ENCODE results near the gene STX10. TPM values are rescaled to one million over a fixed set of nuclear protein-coding genes. Genes with fewer than 3 reads are reported as not detected.

STX10 gene
- total RNA-seq, 1 experiment from 2014 or later = 43.6 TPM

DNA sequence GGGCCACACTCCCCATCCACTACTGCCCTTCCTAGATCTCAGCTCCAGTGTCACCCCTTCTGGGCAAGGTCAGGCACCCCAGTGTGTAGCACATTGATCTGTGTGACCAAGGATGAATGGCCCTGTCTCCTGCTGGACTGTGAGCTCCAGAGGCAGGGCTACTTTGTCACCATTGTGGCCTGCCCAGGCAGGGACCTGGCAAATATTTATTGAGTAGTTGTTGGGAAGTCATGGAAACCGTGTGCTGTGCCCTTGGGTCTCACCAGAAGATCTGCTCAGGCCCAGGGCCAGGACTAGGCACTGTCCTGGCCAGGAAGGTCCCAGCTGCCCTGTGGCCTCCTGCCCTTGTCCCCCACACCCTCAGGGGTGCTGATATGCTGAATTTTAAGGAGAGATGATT lies 21.6 kb downstream of the STX10 start:
- intact Hi-C loops (cut with micrococcal nuclease; ENCODE audit: unreplicated experiment) (no loop called here), in situ Hi-C loops (cut with HindIII; ENCODE audit: low pct_unique_long_range_greater_than_20kb, low sequenced_read_pairs) (no loop called here)
- Histone ChIP-seq H3K4me1 (ENCODE audit: control insufficient read depth, insufficient read depth, low read length) (no peaks in the 10 kb centered on the region), H3K27me3 (ENCODE audit: control insufficient read depth, insufficient read depth, low read length) (no peaks in the 10 kb centered on the region), H3K27ac (ENCODE audit: low read length) (no peak overlapping the region), H3K4me3 (ENCODE audit: low read depth in 2 of 2, low read length in 2 of 2) (no peak overlapping the region), H3K36me3 (ENCODE audit: control insufficient read depth, insufficient read depth, low read length) (no peaks in the 10 kb centered on the region), H3K9me3 (ENCODE audit: control insufficient read depth, insufficient read depth, low read depth, low read length) (no peaks in the 10 kb centered on the region)
- ChIA-PET POLR2A (interaction anchor here (0.6 kb wide), 2 partner anchors 18 to 169 kb away, joined by 3 to 4 read pairs; no protein-coding TSS in a partner anchor), CTCF (no interaction called here)
- no peak for TF ChIP-seq SIN3A (IDR thresholded peaks at IDR 0.05; ENCODE audit: borderline replicate concordance, insufficient read depth, low read depth, low read length)
- TF ChIP-seq TCF7L2 (IDR thresholded peaks at IDR 0.05; ENCODE audit: low read depth, low read length) = no peak
- TF ChIP-seq, protein P1, sequence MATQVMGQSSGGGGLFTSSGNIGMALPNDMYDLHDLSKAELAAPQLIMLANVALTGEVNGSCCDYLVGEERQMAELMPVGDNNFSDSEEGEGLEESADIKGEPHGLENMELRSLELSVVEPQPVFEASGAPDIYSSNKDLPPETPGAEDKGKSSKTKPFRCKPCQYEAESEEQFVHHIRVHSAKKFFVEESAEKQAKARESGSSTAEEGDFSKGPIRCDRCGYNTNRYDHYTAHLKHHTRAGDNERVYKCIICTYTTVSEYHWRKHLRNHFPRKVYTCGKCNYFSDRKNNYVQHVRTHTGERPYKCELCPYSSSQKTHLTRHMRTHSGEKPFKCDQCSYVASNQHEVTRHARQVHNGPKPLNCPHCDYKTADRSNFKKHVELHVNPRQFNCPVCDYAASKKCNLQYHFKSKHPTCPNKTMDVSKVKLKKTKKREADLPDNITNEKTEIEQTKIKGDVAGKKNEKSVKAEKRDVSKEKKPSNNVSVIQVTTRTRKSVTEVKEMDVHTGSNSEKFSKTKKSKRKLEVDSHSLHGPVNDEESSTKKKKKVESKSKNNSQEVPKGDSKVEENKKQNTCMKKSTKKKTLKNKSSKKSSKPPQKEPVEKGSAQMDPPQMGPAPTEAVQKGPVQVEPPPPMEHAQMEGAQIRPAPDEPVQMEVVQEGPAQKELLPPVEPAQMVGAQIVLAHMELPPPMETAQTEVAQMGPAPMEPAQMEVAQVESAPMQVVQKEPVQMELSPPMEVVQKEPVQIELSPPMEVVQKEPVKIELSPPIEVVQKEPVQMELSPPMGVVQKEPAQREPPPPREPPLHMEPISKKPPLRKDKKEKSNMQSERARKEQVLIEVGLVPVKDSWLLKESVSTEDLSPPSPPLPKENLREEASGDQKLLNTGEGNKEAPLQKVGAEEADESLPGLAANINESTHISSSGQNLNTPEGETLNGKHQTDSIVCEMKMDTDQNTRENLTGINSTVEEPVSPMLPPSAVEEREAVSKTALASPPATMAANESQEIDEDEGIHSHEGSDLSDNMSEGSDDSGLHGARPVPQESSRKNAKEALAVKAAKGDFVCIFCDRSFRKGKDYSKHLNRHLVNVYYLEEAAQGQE (IDR thresholded peaks at IDR 0.05; ENCODE audit: insufficient read depth in 1 of 2, low read depth in 2 of 2, low read length in 1 of 2) = no peak
- TF ChIP-seq POLR2AphosphoS5 (IDR thresholded peaks at IDR 0.05; ENCODE audit: low read depth, low read length) = no peak
- TF ChIP-seq, protein P2, sequence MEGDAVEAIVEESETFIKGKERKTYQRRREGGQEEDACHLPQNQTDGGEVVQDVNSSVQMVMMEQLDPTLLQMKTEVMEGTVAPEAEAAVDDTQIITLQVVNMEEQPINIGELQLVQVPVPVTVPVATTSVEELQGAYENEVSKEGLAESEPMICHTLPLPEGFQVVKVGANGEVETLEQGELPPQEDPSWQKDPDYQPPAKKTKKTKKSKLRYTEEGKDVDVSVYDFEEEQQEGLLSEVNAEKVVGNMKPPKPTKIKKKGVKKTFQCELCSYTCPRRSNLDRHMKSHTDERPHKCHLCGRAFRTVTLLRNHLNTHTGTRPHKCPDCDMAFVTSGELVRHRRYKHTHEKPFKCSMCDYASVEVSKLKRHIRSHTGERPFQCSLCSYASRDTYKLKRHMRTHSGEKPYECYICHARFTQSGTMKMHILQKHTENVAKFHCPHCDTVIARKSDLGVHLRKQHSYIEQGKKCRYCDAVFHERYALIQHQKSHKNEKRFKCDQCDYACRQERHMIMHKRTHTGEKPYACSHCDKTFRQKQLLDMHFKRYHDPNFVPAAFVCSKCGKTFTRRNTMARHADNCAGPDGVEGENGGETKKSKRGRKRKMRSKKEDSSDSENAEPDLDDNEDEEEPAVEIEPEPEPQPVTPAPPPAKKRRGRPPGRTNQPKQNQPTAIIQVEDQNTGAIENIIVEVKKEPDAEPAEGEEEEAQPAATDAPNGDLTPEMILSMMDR (IDR thresholded peaks at IDR 0.05) = no peak
- DNase-seq (ENCODE audit: low read depth, low spot score) = no peak
- BruUV-seq (replicated peaks) = no TSS peak
- ATAC-seq = no peak

DNA sequence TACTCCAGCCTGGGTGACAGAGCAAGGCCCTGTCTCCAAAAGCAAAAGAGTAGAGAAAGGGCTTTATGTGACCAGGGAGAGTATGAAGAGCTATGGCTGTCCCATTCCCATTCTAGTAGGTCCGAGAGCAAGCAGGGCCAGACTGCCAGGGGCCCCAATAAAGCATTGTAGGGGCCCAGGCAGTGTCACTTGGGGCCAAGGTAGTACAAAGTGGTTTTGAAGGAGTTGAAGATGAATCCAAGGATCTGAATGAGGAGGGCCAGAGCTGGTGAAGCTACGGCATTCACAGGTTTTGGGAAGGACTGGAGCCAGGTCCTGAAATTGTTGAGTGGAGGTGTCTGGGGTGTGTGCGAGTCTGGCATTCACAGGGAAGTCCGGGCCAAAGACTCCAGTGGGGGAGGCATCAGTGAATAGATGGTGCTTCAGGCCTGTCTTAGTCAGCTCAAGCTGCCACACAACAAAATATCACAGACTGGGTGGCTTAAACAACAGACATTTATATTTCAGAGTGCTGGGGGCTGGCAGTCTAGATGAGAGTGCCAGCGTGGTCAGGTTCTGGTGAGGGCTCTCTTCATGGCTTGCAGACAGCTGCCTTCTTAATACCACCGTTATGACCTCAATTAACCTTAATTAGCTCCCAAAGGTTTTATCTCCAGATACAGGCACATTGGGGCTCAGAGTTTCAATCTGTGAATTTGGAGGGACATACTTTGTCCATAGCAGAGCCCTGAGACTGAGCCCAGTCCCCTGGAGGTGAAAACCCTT lies 22.2 kb downstream of the STX10 start:
- ChIA-PET POLR2A (interaction anchor here (0.6 kb wide), 1 partner anchor 18 kb away, joined by 3 read pairs; no protein-coding TSS in a partner anchor), CTCF (no interaction called here)
- Histone ChIP-seq H3K36me3 (ENCODE audit: control insufficient read depth, insufficient read depth, low read length) (no peaks in the 10 kb centered on the region), H3K4me3 (ENCODE audit: low read depth in 2 of 2, low read length in 2 of 2) (no peak overlapping the region), H3K27ac (ENCODE audit: low read length) (no peak overlapping the region), H3K4me1 (ENCODE audit: control insufficient read depth, insufficient read depth, low read length) (no peaks in the 10 kb centered on the region), H3K9me3 (ENCODE audit: control insufficient read depth, insufficient read depth, low read depth, low read length) (no peaks in the 10 kb centered on the region), H3K27me3 (ENCODE audit: control insufficient read depth, insufficient read depth, low read length) (no peaks in the 10 kb centered on the region)
- BruUV-seq (replicated peaks) = TSS peak; percentile 29
- DNase-seq (ENCODE audit: low read depth, low spot score) = no peak
- intact Hi-C loops (cut with micrococcal nuclease; ENCODE audit: unreplicated experiment) = no loop called here
- in situ Hi-C loops (cut with HindIII; ENCODE audit: low pct_unique_long_range_greater_than_20kb, low sequenced_read_pairs) = no loop called here
- TF ChIP-seq, protein P2 (IDR thresholded peaks at IDR 0.05) = no peak
- TF ChIP-seq TCF7L2 (IDR thresholded peaks at IDR 0.05; ENCODE audit: low read depth, low read length) (no peak), POLR2AphosphoS5 (IDR thresholded peaks at IDR 0.05; ENCODE audit: low read depth, low read length) (no peak), SIN3A (IDR thresholded peaks at IDR 0.05; ENCODE audit: borderline replicate concordance, insufficient read depth, low read depth, low read length) (no peak)
- TF ChIP-seq, protein P1 (IDR thresholded peaks at IDR 0.05; ENCODE audit: insufficient read depth in 1 of 2, low read depth in 2 of 2, low read length in 1 of 2) = no peak
- 0 out of 2 replicates have a peak, but pooled peaks have one; percentile 10 for ATAC-seq

Data from Panc1 (cell line).